Activated CD4-positive, alpha-beta T cell treated with anti-CD3 and anti-CD28 coated beads for 48 hours (primary cell): ENCODE results near the gene GLI3.

ENCODE experiments used
- DNase-seq: peaks from one replicate; pipeline ENCODE4 v3.0.0-alpha.2; 2020

Gene GLI3

GRCh38 chr7:42099470-42100155 is 137.4 kb downstream of the GLI3 start:
- DNase-seq = no peak

- no peak for DNase-seq
Measured at GRCh38 chr7:42099066-42099465, 137.9 kb downstream of the GLI3 start.

GRCh38 chr7:42097752-42098151 is 139.3 kb downstream of the GLI3 start:
- no peak for DNase-seq

GRCh38 chr7:42096681-42097561 is 140.1 kb downstream of the GLI3 start:
- no peak for DNase-seq

GRCh38 chr7:42096268-42096667 is 140.7 kb downstream of the GLI3 start:
- no peak for DNase-seq

GRCh38 chr7:42095791-42096190 is 141.2 kb downstream of the GLI3 start:
- DNase-seq = no peak

GRCh38 chr7:42093349-42093905 is 143.6 kb downstream of the GLI3 start:
- no peak for DNase-seq

GRCh38 chr7:42091461-42092291 is 145.3 kb downstream of the GLI3 start:
- DNase-seq = no peak

- DNase-seq = no peak
Measured at GRCh38 chr7:42090806-42091205, 146.2 kb downstream of the GLI3 start.

GRCh38 chr7:42090056-42090455 is 147.0 kb downstream of the GLI3 start:
- DNase-seq = no peak

GRCh38 chr7:42087616-42088015 is 149.4 kb downstream of the GLI3 start:
- no peak for DNase-seq

GRCh38 chr7:42085531-42085930 is 151.5 kb downstream of the GLI3 start:
- no peak for DNase-seq

GRCh38 chr7:42084263-42084662 is 152.7 kb downstream of the GLI3 start:
- no peak for DNase-seq

- no peak for DNase-seq
Measured at GRCh38 chr7:42083284-42083683, 153.7 kb downstream of the GLI3 start.

- no peak for DNase-seq
Measured at GRCh38 chr7:42082144-42082543, 154.9 kb downstream of the GLI3 start.

- DNase-seq = no peak
Measured at GRCh38 chr7:42081671-42082070, 155.3 kb downstream of the GLI3 start.

GRCh38 chr7:42080841-42081586 is 156.0 kb downstream of the GLI3 start:
- DNase-seq = no peak

- DNase-seq = no peak
Measured at GRCh38 chr7:42077271-42078135, 159.5 kb downstream of the GLI3 start.

GRCh38 chr7:42076870-42077269 is 160.1 kb downstream of the GLI3 start:
- no peak for DNase-seq

GRCh38 chr7:42075418-42075817 is 161.6 kb downstream of the GLI3 start:
- DNase-seq = no peak

- no peak for DNase-seq
Measured at GRCh38 chr7:42074076-42074475, 162.9 kb downstream of the GLI3 start.
